Coronary artery (tissue), 2 donors: ENCODE data around the gene CAMKK1.
"Not testable (repeated sequence)": the region's sequence is repeated elsewhere in the genome, so short reads cannot be mapped to it uniquely, and the experiment has no call there.

Experiments used
- DNase-seq: peaks from one replicate; pipeline ENCODE4 v3.0.0-alpha.2; 2017; ENCODE audit warnings: low spot score
- H3K27ac ChIP-seq, 2 donors: fragments of 200-600 bp; sonication (generic); one replicate each; pipeline ENCODE4 v1.5.1; 2016 to 2019
- H3K4me3 ChIP-seq: fragments of 200-600 bp; sonication (generic); 2 replicates; pipeline ENCODE4 v1.5.1; 2016; ENCODE audit warnings: mild to moderate bottlenecking, moderate library complexity
- TF ChIP-seq, protein P1 (sequence below): fragments of 200-600 bp; sonication (generic); IDR thresholded peaks from one replicate; pipeline ENCODE4 v1.5.1; 2019; ENCODE audit warnings: antibody characterized with exemption

CAMKK1 gene

GRCh38 chr17:3865176-3865575 is 27.7 kb downstream of the CAMKK1 start:
- TF ChIP-seq, protein P1, sequence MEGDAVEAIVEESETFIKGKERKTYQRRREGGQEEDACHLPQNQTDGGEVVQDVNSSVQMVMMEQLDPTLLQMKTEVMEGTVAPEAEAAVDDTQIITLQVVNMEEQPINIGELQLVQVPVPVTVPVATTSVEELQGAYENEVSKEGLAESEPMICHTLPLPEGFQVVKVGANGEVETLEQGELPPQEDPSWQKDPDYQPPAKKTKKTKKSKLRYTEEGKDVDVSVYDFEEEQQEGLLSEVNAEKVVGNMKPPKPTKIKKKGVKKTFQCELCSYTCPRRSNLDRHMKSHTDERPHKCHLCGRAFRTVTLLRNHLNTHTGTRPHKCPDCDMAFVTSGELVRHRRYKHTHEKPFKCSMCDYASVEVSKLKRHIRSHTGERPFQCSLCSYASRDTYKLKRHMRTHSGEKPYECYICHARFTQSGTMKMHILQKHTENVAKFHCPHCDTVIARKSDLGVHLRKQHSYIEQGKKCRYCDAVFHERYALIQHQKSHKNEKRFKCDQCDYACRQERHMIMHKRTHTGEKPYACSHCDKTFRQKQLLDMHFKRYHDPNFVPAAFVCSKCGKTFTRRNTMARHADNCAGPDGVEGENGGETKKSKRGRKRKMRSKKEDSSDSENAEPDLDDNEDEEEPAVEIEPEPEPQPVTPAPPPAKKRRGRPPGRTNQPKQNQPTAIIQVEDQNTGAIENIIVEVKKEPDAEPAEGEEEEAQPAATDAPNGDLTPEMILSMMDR, result no peak
- no peak for DNase-seq
- no peak overlapping the region for H3K4me3 ChIP-seq
- peak overlapping the region in 1 of 2 donors; percentile 15 for H3K27ac ChIP-seq

GRCh38 chr17:3864534-3864933 is 28.3 kb downstream of the CAMKK1 start:
- TF ChIP-seq, protein P1, result no peak
- no peak for DNase-seq
- H3K27ac ChIP-seq, result no peak overlapping the region
- no peak overlapping the region for H3K4me3 ChIP-seq

DNA sequence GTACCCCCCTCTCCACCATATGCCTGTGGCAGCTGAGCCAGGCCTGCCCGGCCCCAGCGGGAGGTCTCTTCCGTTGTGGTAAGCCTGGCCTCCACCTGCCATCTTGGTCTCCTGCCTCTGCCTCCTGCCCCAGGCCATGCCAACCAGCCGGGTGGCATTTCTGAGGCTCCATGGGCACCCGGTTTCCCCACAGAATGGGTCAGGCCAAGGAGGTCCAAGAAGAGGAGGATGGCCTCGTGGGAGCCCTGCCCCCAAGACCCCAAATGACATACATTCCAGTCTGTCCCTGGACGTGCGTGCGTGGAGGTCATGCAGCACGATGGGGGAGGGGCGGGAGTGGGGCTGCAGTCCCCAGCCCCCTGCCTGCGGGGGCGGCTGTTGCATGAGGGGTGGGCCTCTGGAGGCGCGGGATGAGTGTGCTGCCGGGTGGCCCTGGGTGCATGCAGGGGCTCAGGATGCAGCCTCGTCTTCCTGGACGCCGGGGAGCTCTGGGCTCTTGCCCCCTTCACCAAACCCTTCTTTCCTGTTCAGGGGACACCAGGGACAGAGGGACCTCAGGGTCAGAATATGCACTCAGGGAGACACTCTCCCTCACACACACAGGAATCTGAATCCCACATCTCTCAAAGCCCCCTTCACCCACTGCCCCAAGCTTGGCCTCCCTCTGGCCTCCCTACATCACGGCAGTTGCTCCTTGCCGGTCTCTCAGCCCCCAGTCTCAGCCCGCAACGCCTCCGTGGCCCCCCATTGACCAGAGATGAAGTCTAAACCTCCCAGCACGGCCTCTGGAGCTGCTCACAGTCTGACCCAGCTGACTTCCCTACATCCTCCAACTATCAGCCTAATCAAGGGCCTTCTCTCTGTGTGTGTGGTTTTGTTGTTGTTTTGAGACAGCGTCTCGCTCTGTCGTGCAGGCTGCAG is 30.8 kb downstream of the CAMKK1 start:
- DNase-seq, result no peak
- TF ChIP-seq, protein P1, result no peak

GRCh38 chr17:3860939-3861700 is 31.7 kb downstream of the CAMKK1 start:
- Histone ChIP-seq H3K4me3 (no peak overlapping the region), H3K27ac (no peak overlapping the region)
- no peak for DNase-seq
- TF ChIP-seq, protein P1, result no peak

More for the DNA sequence above, 30.8 kb downstream of the CAMKK1 start:
- Histone ChIP-seq H3K27ac (no peak overlapping the region), H3K4me3 (no peak overlapping the region)

DNA sequence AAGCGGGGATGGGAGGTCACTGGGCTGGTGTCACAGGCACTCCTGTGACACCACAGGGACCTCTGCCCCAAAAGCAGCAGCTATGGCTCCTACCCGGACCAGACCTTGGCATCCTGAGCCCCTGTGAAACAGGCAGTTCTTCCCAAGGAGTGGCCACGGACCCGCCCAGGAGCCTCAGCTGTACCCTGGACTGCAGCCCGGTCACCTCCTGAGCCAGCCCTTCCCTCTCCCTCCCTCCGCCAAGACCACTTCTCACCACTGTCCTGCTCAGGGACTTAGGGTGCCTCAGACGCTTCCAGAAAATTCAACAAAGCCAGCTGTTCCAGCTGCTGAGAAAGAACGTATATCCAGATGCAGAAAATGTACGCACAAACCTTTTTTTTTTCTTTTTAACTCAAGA is 32.9 kb downstream of the CAMKK1 start:
- TF ChIP-seq, protein P1, result no peak

DNA sequence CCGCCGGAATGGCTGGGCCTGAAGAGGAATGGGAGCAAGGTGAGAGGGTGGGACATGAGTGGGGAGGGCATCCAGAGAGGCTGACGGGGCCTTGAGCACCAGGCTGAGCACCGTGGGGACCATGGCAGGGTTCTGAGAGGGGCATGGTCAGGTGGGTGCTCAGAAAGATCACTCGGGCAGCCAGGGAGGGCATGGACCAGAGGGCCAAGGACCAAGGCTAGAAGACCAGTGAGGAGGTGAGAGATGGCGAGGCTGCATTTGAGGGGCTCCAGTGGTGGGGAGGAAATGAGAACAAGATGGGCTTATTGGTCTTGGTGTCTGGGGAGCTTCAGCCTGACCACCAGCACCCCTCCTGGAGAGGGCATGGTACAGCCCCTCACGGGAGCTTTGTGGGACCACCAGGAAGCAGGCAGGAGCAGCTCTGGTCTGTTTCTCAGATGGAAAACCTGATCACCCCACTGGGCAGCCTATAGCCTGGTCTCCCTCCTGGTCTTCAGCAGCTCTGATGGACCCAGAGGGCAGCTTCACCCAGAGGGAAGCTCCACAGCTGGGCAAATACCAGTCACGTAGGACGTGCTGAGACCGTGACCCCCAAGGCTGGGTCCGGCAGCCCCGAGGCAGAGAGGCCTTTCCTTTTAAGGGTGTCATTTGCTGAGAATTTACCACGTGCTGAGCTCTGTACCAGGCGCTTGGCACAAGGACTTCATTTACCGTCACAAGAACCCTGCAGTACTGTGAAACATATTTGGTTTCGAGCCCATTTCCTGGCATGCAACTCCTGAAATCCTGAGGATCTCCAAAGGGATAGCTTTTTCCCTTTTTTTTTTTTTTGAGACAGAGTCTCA is 35.4 kb downstream of the CAMKK1 start:
- no peak for DNase-seq
- no peak overlapping the region for H3K27ac ChIP-seq
- TF ChIP-seq, protein P1, result no peak
- no peak overlapping the region for H3K4me3 ChIP-seq

More for the DNA sequence above, 32.9 kb downstream of the CAMKK1 start:
- DNase-seq, result no peak
- Histone ChIP-seq H3K4me3 (no peak overlapping the region), H3K27ac (no peak overlapping the region)

- H3K27ac ChIP-seq, DNase-seq, H3K4me3 ChIP-seq: not testable (repeated sequence)
Observed at GRCh38 chr17:3854204-3854603, 38.6 kb downstream of the CAMKK1 start.
